Myocyte (in vitro differentiated cells): Measurements from ENCODE around the gene ZNF778. TPM values are rescaled to one million over a fixed set of nuclear protein-coding genes. Genes with fewer than 3 reads are reported as not detected.

Experiments
- DNase-seq: peaks from one replicate; pipeline ENCODE4 v3.0.0-alpha.2; 2012; ENCODE audit warnings: low read depth
- total RNA-seq: library from RNA; depleted of rRNA; stranded (reverse); fragments of >200 nt; gene quantifications from 2 replicates; pipeline ENCODE4 v1.2.3, GENCODE V29; 2014

Gene ZNF778
- total RNA-seq, 1 donor from 2014 or later, result 20.0 TPM

DNA sequence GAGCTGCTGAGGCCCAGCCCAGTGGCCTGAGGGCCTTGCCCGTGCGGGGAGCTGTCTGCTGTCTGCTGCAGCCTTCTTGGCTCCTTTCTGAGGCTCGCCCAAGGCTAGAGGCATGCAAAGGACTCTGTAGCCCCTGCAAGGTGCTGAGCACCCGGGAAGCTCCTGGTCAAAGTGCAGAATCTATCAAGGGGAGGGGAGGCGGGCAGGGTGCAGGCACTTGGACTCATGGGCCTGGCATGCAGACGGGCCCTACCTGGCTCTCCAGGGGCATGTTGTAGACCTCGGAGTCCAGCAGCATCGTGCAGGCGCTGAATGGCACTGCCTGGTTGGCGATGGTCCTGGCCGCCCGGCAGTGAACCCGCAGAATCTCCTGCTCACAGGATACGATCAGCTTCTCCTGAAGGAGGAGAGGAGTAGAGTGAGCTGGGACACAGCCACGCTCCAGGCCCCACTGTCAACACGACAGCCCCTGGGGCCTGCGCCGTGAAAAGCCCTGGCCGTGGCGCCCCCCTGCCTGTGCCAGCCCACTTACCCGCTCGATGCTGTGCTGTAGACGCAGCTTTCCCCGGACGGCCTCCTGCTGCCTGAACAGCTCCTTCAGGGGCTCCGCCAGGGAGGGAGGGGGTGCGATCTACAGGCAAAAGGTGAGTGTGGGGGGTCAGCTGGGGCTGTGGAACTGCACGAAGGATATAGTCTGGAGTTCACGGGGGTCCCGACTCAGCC is 57.2 kb downstream of the ZNF778 start:
- no peak for DNase-seq

DNA sequence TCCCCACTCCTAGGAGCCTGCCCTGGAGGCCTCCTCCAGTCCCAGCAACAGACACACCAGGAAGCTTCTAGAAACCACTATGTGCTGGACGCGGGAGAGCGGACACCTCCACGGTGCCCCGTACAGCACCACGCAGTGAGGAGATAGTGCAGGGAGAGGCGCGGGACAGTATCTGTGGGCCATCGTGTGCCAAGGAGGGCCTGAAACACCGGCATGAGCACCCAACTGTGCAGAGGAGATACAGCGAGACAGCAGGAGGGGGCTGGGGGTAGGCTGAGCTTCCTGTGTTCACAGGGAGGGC is 57.7 kb downstream of the ZNF778 start:
- no peak for DNase-seq

DNA sequence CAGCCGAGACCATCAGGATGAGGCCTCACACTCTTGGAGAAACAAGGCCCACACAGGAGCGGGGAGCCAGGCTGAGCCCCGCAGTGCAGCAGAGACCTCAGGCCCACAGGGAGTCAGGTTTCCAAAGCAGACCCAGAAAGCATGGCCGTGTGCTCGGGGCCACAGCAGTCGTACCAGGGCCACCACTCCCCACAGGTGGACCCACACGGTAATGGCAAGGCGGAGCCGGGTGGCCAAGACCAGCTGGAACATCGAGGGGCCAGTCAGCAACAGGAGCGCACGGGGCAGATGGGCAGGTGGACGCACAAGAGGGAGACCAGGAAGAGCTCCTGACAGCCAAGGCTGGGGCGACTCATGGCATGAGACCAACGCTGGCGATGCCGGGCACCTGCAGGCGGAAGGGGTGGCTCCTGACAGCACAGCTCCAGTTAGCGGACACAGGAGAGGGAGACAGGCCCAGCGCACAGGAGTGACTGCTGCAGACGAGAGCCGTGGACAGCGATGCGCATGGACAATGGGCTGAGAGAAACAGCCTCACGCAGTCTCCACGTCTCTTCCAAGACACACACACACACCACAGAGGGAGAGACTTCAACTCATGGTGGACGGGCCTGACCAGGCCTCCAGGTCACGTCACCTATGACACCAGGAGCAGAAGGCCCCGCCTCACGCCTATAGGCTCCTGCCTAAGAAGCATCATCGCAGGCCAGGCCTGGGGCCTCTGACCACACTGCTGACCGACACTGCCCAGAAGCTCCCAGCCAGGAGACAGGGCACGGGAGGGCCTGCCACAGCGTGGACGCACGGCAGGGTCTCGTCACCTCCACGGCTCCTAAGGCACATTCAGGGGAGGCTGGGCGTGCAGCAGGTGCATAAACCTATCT is 58.6 kb downstream of the ZNF778 start:
- no peak for DNase-seq

DNA sequence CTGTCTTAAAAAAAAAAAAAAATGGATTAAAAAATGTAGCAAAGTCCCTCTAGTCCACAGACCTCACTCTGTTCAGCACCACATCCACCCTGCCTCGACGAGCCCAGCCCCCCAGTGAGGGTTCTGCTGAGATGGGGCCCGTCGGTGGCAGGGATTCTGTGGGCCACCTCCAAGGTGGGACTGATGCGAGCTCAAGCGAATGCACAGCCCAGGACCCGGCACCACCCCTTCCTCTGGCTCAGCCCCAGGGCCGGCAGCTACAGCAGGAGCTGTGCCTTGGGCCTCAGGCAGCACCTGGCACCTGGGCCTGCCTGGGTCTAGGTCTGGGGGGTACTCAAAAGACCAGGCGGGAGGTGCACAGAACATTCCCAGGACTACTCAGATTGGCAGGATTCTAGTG is 59.5 kb downstream of the ZNF778 start:
- no peak for DNase-seq

DNA sequence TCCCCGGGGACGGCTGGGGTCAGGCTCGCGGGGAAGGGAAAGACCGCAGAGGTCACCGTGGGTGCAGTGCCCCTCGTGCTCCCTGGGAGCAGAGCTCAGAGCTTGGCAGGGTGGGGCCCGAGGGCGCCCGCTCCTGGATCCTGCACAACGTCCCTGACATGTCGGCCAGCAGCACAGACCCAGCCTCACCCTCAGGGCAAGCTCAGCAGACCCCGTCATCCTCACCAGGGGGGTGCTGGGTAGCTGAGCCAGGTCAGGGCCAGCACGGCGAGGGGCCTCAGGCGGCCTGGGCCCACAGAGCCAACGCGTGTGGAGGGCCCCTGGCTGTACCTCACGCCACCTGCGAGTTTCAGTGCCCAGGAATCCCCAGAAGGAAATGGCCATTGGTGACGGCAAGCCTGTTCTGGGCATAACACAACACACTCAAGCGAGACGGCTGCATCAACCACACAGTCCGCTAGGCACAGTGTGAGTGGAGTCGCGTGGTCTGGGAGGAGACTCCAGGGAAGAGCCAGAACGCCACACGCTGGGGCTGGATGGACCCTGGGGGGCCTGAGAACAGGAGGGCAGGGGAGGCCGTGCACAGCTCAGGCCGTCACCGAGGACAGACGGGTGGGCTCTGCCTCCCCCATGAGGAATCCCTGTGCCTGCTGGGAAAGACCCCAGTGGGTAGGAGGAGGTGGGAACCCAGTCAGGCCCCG is 60.3 kb downstream of the ZNF778 start:
- DNase-seq, result no peak

DNA sequence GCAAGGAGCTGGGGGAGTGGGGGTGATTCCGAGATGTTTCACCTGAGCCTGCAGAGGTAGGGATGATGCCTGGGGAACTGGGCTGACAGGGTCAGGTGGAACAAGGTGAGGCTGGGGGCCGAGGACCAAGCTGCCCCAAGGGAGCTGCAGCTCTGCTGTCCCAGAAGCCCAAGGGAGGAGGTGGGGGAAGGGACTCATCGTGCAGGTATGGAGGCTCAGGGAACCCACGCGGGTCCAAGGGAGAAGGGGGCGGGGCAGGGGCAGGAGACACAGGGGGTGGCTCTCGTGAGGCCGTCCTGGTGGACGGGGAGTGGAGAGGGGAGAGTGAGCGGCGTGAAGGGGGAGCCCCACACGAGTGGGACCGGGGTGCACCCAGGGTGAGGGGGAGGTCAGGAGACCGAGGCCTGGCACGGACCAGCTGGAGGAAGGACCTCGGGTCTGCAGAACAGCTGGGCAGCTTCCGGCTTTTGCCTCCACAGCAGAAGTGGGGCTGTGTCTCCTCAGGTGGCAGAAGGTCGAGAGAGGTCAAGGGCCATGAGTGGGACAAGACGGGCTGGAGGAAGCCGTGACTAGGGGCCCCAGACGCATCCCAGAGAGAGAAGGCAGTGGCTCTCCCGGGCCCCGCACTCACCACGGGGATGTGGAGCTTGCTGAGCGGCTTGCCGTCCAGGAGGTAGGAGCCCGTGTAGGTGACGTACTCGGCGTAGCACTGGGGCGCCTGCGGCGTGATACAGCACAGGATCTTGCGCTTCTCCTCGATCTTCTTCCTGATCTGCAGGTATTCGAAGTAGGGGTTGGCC is 61.1 kb downstream of the ZNF778 start:
- DNase-seq, result no peak

DNA sequence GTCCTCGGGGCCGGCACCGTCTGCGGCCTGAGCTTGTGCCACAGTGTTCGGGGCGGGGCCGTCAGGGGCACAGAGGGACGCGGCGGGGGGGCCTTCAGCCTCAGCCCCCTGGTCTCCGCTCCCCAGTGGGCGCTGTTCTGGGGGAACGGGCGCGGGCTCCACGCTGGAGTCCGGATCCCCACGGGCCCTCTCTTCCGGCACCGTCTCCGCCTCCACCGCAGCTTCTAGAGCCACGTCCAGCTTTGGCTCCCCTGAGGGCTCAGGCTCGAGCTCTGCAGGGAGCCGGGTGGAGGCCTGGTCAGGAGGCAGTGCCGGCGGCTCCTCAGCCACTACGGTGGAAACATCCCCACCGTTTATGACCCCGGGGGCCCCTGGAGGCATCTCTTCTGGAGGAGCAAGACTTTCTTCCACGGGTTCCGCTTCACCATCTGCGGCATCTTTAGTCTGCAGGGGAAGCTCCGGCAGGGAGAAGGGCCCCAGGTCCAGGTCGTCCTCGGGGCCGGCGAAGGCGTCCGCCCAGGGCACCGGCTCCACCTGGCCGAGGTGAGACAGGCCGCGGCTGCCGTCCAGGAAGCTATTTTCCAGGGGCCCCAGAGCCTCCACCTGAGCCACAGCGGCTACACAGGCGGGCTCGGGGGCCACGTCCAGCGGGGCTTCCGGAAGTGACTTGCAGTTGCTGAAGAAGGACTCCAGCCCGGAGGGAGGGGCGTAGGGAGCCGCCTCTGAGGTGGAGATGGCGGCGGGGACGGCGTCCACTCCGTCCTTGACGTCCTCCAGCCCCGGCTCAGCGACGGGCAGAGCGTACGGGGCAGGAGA is 62.4 kb downstream of the ZNF778 start:
- DNase-seq, result no peak

DNA sequence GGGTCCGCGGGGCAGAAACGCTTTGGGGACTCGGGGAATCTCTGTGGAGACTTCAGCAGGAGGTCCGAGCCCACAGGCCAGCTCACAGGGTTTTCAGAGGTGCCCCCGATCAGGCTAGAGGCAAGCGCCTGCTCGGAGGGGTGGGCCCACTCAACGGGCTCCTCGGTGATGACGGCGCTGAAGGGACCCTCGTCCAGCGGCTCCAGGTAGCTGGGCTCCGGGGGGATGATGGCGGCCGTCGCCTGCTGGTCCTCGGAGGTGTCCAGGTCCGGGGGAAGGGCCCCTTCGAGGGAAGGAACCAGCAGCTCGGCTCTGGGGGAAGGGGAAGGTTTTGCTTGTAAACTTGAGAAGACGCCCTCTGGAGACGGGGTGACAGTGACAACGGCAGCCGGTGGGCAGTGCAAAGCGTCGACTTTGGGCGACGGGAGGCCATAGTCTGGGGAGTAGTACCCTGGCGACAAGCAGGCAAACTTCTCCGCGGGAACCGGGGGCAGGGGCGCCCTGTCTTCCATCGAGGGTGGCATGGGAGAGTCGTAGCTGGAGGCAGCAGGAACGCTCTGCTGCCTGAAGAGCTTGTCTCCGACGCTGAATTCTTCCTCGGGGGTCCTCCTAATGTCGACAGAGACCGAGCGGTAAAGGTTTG is 63.2 kb downstream of the ZNF778 start:
- DNase-seq, result no peak

DNA sequence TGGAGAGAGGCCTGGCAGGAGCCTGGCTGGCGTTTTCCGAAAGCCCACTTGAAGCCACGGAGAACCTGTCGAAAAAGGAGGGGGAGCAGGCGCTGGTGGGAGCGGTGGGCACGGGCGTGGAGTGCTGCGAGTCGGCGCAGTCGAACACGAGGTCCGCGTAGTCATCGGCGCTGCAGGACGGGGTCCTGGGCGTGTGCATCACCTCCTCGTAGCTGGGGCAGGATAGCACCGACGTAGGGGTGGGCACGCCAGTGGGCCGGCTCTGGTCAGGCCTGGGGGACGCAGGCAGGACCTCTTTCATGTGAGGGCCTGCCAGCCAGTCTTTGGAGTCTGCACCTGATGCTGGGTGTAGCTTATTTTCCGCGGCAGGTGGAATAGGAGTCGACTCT is 63.7 kb downstream of the ZNF778 start:
- DNase-seq, result no peak

DNA sequence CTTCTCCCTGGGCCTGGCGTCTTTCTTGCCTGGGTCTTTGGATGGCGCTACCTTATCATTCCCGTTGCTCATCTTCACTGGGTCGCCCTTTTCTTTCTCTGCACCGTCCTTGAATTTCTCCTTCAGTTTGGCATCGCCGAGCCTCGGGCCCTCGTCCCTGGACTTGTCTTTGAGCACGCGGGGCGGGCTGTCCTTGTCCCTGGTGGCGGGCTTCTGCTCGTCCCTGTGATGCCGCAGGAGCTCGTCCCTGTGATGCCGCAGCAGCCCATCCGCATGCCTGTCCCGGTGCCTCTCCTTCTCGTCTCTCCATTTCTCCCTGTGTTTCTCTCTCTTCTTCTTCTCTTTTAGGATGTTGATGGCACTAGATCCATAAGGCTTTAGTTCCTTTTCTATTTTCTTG is 64.3 kb downstream of the ZNF778 start:
- no peak for DNase-seq

DNA sequence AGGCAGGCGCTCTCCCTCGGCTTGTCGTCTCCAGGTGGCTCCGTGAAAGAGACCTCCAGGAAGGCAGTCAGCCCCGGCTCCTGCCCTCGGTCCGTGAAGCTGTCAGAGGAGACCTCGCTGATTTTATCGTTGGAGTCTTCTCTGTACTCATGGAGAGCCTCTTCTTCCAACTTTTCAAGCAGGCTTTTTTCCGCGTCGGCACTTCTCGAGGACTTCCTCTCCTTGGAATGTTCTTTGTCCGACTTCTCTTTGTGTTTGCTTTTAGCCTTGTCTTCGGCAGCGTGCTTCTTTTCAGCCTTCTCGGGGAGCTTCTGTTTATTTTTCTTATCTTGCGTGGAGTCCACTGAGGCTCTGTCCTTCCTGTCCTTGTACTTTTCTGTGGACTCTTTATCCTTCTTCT is 65.0 kb downstream of the ZNF778 start:
- DNase-seq, result no peak

DNA sequence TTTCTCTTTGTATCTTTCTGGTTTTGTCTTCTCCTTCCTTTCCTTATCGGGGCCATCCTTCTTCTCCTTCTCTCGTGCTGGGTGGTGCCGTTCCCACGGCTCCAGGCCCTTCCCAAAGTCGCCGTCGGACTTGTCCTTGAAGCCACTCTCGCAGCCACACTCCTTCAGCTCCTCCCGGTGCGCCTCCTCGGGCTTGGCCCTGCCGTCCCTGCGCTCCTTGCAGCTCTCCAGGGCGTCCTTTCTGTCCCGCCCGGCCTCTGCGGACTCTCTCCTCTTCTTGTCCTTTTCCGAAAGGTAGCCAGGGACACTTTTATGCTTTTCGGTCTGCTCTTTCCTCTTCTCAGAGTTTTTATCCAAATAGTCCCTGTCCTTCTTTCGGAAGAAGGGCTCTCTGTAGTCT is 65.9 kb downstream of the ZNF778 start:
- DNase-seq, result no peak

DNA sequence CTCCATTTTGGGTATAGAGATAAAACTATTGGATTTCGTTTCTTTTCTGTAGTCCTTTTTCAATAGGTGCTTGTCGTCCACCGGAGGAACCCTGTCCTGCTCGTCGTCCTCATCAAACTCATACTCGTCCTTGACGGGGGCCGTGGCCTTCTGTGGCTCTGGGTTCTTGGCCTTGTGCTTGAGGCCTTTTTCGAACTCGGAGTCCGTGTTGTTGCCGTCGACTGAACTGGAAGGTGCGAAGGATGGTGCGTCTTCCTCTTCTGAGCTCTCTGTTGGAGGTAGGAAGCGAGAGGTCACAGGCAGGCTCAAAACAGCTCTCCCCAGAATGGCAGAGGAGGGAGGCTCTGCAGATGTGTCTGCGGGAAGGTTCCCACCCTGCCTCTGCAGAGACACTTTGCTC is 67.9 kb downstream of the ZNF778 start:
- no peak for DNase-seq

DNA sequence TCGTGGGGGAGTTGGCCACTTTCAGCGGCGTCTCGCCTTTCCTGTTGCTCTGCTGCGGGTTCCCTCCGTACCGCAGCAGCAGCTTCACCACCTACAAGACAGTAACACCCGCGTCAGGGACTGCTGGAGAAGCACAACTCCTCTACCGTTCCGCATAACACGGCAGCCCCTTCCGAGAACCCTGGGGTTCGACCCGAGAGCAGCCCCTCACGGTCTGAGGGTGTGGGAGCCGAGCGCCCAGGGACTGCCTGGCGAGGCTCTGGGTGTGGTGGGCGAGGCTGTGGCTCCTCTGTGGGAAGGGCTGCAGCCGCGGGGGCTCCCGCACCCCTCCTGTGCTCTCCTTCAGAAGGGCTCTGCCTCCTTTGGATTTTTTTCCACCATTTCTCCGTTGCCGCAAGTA is 68.6 kb downstream of the ZNF778 start:
- DNase-seq, result no peak

Other genes with a start within 250 kb of the ZNF778 start
- gene CBFA2T3, start 240.5 kb upstream of the ZNF778 start, total RNA-seq, result 0.72 and 1.7 TPM in 2 replicates
- 17.3 and 19.7 TPM in 2 replicates for gene ACSF3, start 123.9 kb upstream of the ZNF778 start, total RNA-seq
- 251 and 418 TPM in 2 replicates for gene CDH15, start 46.0 kb upstream of the ZNF778 start, total RNA-seq
- 0.10 TPM in 1 of 2 replicates, not detected in the other for gene SLC22A31, start 17.2 kb upstream of the ZNF778 start, total RNA-seq